Esophagus squamous epithelium (tissue), 4 donors: ENCODE results near the gene FOXK2.

ENCODE experiments used
- POLR2A ChIP-seq, 4 donors: fragments of 450-650 bp; IDR thresholded peaks; one replicate each; pipeline ENCODE4 v1.6.1; 2017; ENCODE audit warnings: antibody characterized with exemption in 4 of 4, mild to moderate bottlenecking in 4 of 4, moderate library complexity in 3 of 4
- TF ChIP-seq, protein P1 (sequence below), 6 experiments: fragments of 450-650 bp in 4 of 6; fragments of 200-600 bp in 2 of 6; sonication (generic) in 2 of 6; IDR thresholded peaks; one replicate each; pipeline ENCODE4 v1.5.1; 2016 to 2019; ENCODE audit warnings: antibody characterized with exemption in 6 of 6, mild to moderate bottlenecking in 4 of 6, moderate library complexity in 4 of 6

DNA sequence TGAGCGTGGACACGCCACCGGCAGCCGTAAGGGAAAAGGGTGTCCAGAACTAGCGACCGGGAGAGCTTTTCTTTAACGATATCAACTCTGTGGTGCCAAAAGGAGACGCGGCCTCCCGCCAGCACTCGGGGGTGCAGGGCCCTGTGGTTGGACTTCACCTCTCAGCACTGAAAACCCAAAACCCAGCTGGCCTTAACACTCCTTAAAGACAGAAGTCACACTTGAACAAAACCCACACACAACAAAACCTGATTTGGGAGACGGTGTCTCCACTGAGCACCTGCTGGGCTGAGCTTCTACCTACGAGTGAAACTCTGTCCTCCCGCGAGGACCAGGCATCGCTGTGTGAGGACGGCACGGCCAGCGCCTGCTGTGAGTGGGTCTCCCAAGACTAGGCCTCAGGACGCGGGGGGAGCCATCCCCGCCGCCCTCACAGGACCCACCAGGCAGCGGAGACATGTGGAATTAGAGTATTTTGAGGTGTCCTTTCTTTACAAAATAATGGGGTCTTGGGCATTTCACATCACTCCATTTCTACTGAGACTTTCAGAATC lies 82.0 kb downstream of the FOXK2 start:
- TF ChIP-seq, protein P1, sequence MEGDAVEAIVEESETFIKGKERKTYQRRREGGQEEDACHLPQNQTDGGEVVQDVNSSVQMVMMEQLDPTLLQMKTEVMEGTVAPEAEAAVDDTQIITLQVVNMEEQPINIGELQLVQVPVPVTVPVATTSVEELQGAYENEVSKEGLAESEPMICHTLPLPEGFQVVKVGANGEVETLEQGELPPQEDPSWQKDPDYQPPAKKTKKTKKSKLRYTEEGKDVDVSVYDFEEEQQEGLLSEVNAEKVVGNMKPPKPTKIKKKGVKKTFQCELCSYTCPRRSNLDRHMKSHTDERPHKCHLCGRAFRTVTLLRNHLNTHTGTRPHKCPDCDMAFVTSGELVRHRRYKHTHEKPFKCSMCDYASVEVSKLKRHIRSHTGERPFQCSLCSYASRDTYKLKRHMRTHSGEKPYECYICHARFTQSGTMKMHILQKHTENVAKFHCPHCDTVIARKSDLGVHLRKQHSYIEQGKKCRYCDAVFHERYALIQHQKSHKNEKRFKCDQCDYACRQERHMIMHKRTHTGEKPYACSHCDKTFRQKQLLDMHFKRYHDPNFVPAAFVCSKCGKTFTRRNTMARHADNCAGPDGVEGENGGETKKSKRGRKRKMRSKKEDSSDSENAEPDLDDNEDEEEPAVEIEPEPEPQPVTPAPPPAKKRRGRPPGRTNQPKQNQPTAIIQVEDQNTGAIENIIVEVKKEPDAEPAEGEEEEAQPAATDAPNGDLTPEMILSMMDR (IDR thresholded peaks at IDR 0.05) = no peak
- no peak for TF ChIP-seq POLR2A (IDR thresholded peaks at IDR 0.05)
